ENCODE data around the gene UGT1A7.
A peak's percentile ranks its signal among the peaks of the same experiment; 100 is the strongest.
"Not testable (repeated sequence)": the region's sequence is repeated elsewhere in the genome, so short reads cannot be mapped to it uniquely, and the experiment has no call there.

The UGT1A7 gene

DNA sequence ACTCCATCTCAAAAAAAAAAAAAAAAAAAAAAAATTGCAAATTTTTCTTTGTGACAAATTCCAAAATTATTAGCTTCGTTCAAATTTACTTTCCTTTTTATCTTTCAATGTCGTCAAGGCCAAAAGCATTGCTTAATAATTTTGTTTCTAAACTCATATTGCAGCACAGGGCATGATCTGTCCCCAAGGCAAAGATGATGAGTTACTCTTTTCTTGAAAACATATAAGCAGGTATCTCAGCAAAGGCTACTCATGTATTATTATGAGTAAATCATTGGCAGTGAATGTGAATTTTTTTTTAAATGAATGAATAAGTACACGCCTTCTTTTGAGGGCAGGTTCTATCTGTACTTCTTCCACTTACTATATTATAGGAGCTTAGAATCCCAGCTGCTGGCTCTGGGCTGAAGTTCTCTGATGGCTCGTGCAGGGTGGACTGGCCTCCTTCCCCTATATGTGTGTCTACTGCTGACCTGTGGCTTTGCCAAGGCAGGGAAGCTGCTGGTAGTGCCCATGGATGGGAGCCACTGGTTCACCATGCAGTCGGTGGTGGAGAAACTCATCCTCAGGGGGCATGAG is at the start of gene UGT1A7:
Gene UGT1A7 (plus strand): TSS at position 381 of the 579 bp plus-strand sequence. CDS start 37 bp downstream, at position 418.
- DNase-seq (ENCODE audit: low read depth): no peak
- H3K4me3 ChIP-seq (ENCODE audit: control insufficient read depth, low read depth, low read length): no peak within 1 kb of the TSS
- TF ChIP-seq, protein P1, sequence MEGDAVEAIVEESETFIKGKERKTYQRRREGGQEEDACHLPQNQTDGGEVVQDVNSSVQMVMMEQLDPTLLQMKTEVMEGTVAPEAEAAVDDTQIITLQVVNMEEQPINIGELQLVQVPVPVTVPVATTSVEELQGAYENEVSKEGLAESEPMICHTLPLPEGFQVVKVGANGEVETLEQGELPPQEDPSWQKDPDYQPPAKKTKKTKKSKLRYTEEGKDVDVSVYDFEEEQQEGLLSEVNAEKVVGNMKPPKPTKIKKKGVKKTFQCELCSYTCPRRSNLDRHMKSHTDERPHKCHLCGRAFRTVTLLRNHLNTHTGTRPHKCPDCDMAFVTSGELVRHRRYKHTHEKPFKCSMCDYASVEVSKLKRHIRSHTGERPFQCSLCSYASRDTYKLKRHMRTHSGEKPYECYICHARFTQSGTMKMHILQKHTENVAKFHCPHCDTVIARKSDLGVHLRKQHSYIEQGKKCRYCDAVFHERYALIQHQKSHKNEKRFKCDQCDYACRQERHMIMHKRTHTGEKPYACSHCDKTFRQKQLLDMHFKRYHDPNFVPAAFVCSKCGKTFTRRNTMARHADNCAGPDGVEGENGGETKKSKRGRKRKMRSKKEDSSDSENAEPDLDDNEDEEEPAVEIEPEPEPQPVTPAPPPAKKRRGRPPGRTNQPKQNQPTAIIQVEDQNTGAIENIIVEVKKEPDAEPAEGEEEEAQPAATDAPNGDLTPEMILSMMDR (IDR thresholded peaks at IDR 0.05; ENCODE audit: control insufficient read depth, insufficient read depth, low read depth, low read length, missing control alignments): no peak

DNA sequence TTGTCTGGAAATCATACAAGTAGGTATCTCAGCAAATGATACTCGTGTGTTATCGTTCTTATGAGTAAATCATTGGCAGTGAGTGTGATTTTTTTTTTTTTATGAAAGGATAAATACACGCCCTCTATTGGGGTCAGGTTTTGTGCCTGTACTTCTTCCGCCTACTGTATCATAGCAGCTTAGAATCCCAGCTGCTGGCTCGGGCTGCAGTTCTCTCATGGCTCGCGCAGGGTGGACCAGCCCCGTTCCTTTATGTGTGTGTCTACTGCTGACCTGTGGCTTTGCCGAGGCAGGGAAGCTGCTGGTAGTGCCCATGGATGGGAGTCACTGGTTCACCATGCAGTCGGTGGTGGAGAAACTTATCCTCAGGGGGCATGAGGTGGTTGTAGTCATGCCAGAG is 45.4 kb upstream of the UGT1A7 start, which contains the start of gene UGT1A10:
Gene UGT1A10 (plus strand): TSS at position 143 of the 400 bp plus-strand sequence. CDS start 75 bp downstream, at position 218.
- not testable (repeated sequence) for DNase-seq (ENCODE audit: low read depth); H3K4me3 ChIP-seq (ENCODE audit: control insufficient read depth, low read depth, low read length)

DNA sequence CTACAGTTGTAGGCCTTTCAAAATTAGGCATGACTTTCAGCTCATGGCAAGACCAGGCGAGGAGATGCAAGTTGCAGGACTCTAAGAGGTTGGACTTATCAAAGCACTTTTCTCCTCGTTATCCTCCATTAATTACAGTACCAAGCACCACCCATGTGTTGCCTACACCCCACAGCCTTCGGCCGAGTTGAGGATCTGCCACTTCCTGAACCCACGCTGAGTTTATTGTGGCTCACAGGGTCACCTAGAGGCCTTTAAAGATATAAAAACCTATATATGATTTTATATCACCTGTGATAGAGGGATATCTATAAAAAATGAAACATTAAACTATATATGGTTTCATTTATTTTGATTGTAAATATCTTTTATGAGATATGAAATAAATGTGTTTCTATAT is 42.9 kb upstream of the UGT1A7 start:
- no peak overlapping the region for H3K4me3 ChIP-seq (ENCODE audit: control insufficient read depth, low read depth, low read length)
- DNase-seq (ENCODE audit: low read depth): no peak
- TF ChIP-seq, protein P1 (IDR thresholded peaks at IDR 0.05; ENCODE audit: control insufficient read depth, insufficient read depth, low read depth, low read length, missing control alignments): no peak

DNA sequence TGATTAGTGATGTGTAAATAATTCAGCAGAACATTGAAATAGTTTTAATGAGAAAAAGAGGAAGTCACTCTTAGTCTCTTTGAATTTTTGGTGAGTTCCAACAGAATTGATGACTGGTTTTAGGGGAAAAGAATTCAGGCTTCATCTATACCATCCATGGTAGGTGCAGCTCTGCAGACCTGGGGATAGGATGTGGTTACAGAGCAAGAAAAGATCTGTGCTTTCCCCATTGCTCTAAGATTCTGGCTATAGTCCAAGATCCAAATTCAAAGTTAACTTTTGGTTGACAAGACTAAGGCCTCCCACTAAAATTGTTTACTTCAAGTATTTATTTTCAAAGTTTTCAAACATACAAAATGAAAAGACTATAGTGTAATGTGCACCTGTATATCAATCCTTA is 41.8 kb upstream of the UGT1A7 start:
- H3K4me3 ChIP-seq (ENCODE audit: control insufficient read depth, low read depth, low read length): no peak overlapping the region
- no peak for DNase-seq (ENCODE audit: low read depth)
- TF ChIP-seq, protein P1 (IDR thresholded peaks at IDR 0.05; ENCODE audit: control insufficient read depth, insufficient read depth, low read depth, low read length, missing control alignments): no peak

DNA sequence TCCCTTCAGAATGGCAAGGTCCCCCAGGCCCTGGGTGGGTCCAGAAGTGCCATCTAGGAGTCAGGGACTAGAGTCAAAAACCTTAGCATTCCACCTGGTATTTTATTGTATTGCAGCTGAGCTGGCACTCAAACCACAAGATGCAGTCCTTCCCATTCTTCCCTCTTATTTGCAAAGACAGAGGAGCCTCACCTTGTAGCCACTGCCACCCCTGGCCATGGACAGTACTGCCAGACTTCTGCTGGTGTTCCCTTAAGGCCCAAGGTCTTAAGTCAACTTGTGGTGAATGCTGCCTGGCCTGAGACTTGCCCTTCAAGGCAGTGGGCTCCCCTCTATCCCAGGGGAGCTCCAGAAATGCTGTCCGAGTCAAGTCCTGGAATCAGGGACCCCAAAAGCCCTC is 38.6 kb upstream of the UGT1A7 start:
- no peak for DNase-seq (ENCODE audit: low read depth)
- TF ChIP-seq, protein P1 (IDR thresholded peaks at IDR 0.05; ENCODE audit: control insufficient read depth, insufficient read depth, low read depth, low read length, missing control alignments): peak; percentile 18
- no peak overlapping the region for H3K4me3 ChIP-seq (ENCODE audit: control insufficient read depth, low read depth, low read length)

DNA sequence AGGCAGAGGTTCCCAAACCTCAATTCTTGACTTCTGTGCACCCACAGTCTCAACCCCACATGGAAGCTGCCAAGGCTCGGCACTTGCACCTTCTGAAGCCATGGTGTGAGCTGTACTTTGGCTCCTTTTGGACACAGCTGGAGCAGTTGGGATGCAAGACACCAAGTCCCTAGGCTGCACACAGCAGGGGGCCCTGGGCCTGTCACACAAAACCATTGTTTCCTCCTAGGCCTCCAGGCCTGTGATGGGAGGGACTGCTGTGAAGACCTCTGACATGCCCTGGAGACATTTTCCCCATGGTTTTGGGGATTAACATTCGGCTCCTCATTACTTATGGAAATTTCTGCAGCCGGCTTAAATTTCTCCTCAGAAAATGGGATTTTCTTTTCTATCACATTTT is 35.7 kb upstream of the UGT1A7 start:
- not testable (repeated sequence) for H3K4me3 ChIP-seq (ENCODE audit: control insufficient read depth, low read depth, low read length); DNase-seq (ENCODE audit: low read depth)

DNA sequence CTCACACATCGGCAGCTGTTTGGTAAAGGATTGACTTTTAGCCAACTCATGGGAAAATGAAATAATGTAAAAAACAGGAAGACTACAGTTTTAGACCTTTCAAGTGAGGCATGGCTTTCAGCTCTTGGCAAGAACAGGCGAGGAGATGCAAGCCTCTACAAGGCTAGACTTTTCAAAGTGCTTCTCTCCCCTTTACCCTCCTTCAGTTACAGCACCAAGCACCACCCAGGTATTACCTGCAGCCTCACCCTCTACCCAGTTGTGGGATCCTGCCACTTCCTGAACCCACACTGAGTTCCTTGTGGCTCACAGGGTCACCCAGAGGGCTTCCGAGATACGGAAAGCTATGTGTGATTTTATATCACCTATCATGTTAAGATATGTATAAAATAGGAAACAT is 30.7 kb upstream of the UGT1A7 start:
- DNase-seq (ENCODE audit: low read depth): no peak
- TF ChIP-seq, protein P1 (IDR thresholded peaks at IDR 0.05; ENCODE audit: control insufficient read depth, insufficient read depth, low read depth, low read length, missing control alignments): no peak
- H3K4me3 ChIP-seq (ENCODE audit: control insufficient read depth, low read depth, low read length): no peak overlapping the region

DNA sequence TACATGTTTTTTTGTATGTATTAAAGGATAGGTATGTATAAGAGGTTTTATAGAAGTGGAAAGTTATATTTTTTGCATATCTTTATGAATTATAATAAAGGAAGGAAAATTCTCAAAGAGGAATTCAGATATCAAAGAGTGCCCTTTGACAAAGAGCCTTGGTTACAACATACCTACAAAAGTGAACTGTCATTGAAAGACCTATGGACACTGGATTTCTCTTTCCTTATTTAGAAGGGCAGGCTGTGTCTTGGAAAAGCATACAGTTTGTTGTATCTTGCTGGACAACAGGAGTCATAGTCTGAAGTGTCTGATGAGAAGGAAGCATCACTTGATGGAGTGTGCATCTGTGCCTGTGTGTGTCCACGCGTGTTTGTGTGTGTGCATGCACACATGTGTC is 30.3 kb upstream of the UGT1A7 start:
- TF ChIP-seq, protein P1 (IDR thresholded peaks at IDR 0.05; ENCODE audit: control insufficient read depth, insufficient read depth, low read depth, low read length, missing control alignments): no peak
- H3K4me3 ChIP-seq (ENCODE audit: control insufficient read depth, low read depth, low read length): no peak overlapping the region
- no peak for DNase-seq (ENCODE audit: low read depth)
